ENCODE measurements around the gene ARHGEF7.

ARHGEF7 gene

DNA sequence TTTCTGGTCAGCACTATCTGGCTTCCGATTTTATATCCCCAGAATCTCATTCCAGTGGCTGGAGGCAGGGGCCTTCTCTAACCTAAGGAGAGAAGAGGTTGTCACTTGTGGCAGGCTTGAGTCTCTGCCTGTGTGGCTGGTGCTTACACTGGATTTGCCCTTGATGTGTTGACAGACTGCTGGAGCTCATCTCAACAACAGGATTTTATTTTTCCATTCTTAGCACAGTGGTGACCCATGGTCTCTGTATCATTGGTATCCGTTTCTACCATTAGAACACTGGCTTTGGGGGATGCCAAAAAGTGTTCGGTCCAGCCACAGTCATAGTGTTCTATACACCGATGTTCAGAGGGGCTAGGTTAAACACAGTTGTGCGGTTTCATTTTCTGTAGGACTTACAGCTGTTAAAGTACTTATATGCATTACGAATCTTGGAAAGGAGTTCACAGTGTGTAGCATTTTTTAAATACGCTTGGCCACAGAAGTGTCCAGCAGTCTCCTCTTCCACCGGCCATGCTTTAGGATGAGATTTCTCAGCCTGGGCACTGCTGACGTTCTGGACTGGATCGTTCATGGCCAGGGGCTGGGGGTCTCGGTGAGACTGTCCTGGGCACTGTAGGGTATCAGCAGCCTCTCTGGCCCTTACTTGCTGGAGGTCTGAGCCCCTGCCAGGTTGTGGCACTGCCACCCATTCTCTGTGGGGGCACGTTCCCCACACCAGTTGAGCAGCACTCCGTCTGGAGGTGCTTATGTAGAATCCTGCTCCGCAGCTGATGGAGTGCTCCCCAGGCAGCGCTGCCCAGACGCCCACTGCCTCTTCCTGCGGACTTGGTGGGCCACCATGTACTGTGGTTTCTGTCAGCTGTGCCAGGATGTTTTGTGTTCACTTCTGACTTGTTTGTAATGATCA is 163.9 kb downstream of the ARHGEF7 start:
- DNase-seq (ENCODE audit: low read depth, low spot score) = no peak

- no peak for DNase-seq (ENCODE audit: low read depth, low spot score)
Observed at GRCh38 chr13:111280226-111280625, 165.1 kb downstream of the ARHGEF7 start.

DNA sequence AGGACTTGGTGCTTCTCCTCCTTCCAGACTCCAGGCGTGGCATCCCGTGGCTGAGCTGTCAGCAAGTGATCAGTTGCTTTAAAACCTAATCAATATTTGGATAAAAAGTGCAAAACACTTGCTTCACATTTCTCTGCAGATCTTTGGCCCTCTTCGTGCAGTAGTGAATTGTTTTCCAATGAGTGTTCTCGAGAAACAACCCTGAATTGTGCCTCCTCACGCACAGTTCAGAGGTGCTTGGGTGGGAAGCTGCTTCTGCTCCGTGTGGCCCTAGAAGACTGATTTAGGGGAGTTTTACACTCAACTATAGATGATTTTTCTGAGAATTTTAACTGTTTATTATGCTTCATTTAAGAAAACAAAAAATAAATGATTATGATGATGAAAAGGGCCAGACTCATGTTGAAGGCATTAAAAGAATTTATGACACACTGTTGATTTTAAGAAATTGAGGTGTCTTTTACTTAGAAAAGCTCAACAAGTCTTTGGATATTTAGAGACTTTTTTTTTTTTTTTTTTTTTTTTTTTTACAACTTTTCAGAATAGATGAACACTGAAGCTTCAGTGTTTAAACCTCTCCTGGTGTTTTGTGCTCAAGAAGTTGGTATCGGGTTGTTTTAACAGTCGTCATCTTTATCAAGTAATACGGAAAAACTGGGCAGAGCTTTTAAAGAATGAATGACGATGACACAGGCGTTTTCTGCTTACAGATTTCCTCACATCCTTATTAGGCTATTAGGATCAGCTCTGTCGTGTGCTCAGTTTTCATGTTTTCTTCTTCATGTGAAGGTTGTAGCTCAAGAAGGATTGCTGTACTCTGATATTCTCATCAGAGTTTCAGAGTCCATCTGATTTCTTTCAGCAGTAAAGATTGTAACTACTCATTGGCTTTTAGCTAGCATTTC is 165.8 kb downstream of the ARHGEF7 start:
- DNase-seq (ENCODE audit: low read depth, low spot score) = no peak

- DNase-seq (ENCODE audit: low read depth, low spot score) = no peak
Observed at GRCh38 chr13:111281751-111282311, 166.7 kb downstream of the ARHGEF7 start.

DNA sequence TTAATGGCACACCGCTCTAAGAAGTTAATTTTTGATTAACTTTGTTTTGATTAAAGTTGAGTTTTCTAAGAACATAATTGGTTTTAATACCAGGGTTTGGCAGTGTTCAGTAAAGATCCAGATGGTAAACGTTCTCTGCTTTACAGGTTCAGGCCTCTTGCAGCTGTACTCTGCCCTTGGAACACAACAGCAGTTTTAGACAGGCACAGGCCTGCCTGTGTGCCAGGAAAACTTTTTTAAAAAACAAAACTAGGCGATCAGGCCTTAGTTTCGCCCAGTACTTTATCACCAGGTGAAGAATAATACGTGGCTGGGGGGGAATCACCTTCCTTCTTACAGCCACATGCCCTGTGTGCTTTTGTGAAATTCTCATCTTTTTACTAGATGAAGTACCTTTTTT is 167.3 kb downstream of the ARHGEF7 start:
- no peak for DNase-seq (ENCODE audit: low read depth, low spot score)

DNA sequence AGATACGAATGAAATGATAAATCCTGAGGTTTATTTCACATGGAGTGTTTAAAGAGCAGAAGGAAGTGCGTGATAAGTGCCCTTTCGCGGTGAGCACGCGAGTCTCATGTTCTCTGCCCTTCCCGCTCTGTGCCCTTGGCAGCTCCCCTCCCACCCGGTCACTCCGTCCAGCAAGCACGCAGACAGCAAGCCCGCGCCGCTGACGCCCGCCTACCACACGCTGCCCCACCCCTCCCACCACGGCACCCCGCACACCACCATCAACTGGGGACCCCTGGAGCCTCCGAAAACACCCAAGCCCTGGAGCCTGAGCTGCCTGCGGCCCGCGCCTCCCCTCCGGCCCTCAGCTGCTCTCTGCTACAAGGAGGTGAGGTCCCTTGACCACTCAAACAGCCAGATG is 167.9 kb downstream of the ARHGEF7 start:
- no peak for DNase-seq (ENCODE audit: low read depth, low spot score)

- no peak for DNase-seq (ENCODE audit: low read depth, low spot score)
Observed at GRCh38 chr13:111283457-111283856, 168.3 kb downstream of the ARHGEF7 start.

DNA sequence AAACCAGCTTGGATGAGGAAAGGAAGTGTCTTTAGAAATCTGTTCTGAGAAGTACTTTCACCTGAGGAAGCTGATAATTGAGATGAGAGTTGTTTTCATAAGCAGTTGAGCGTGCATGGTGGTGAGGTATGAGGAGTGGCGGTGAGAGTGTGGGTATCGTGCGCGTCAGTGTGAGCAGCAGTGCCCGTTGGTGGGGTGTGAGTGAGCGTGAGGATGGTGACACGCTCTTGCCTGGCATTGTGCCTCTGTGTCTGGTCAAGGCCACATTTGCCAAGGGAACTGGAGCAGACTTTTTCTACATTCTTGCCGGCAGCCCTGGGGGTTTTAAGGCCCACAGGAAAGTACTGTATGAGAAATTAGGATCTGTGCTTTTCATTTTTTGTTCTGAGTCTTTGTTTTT is 168.9 kb downstream of the ARHGEF7 start:
- DNase-seq (ENCODE audit: low read depth, low spot score) = no peak

GRCh38 chr13:111284565-111284964 is 169.5 kb downstream of the ARHGEF7 start:
- no peak for DNase-seq (ENCODE audit: low read depth, low spot score)

DNA sequence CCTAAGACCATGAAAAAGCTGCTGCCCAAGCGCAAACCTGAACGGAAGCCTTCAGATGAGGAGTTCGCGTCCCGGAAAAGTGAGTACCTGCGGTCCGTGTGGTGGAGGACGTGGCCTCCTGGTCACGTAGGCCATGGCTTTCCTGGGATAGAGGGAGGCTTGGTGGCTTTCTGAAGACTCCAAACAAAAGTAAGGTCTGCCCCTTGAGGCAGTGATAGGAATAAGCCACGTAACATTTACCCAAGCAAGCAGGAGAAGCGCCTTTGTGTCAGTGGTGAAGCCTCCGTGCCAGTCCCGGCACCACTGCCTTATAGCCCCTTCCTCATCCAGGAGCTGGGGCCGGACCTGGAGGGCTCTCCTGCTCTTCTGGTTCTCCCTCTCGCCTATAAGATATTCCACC is 171.1 kb downstream of the ARHGEF7 start:
- no peak for DNase-seq (ENCODE audit: low read depth, low spot score)

DNA sequence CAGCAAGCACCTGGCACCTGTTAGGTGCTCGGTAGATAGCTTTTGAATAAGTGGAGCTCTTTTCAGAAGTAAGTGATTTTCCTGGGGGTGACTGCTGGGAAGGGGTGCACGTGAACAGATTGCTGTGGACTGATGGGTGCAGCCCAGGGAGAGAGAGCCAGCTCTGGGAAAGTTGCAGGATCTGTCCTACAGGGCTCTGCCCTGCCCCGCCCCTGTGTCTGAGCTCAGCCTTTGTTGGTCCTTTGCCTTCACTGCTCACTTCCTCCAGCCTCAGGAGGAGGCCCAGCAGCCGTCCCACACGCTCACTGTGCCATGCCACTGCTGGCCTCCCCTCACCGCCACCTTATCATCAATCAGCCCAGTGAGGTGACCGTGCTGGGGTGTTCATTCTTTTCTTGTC is 171.6 kb downstream of the ARHGEF7 start:
- DNase-seq (ENCODE audit: low read depth, low spot score) = no peak

DNA sequence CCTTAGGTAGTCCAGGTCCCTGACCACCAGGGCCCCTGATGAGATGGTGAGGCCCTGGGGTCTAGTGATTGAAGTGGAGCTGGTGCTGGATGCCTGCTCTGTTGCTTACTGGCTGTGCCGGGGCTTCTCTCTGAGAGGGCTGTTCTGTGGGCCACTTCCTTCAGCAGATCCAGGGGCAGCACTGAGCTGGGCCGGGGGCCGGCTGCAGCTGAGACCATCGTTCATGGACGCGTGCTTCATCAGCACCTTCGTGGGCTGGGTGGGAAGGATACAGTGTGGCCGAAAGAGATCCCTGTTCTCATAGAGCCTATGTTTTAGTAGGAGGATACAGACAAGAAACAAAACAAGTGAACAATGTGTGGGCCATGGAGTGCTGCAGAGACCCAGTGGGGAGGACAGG is 172.1 kb downstream of the ARHGEF7 start:
- no peak for DNase-seq (ENCODE audit: low read depth, low spot score)

GRCh38 chr13:111288276-111288675 is 173.2 kb downstream of the ARHGEF7 start:
- DNase-seq (ENCODE audit: low read depth, low spot score) = no peak

- DNase-seq (ENCODE audit: low read depth, low spot score) = no peak
Observed at GRCh38 chr13:111289251-111289650, 174.1 kb downstream of the ARHGEF7 start.

DNA sequence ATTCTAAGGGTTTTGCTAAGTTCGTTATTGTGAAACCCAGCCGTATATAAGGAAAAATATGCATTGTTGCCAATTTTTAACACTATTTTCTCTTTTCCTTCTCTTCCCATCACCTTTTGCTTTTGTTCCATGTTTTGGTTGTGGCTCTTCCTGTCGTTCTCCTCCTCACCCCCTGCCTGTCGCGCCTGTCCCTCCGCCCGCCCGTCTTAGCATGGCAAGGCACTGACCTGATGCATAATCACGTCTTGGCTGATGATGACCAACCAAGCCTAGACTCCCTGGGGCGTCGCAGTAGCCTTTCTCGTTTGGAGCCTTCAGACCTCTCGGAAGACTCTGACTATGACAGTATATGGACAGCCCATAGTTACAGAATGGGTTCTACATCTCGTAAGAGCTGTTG is 176.8 kb downstream of the ARHGEF7 start:
- no peak for DNase-seq (ENCODE audit: low read depth, low spot score)

- DNase-seq (ENCODE audit: low read depth, low spot score) = no peak
Observed at GRCh38 chr13:111292710-111293485, 177.8 kb downstream of the ARHGEF7 start.

DNA sequence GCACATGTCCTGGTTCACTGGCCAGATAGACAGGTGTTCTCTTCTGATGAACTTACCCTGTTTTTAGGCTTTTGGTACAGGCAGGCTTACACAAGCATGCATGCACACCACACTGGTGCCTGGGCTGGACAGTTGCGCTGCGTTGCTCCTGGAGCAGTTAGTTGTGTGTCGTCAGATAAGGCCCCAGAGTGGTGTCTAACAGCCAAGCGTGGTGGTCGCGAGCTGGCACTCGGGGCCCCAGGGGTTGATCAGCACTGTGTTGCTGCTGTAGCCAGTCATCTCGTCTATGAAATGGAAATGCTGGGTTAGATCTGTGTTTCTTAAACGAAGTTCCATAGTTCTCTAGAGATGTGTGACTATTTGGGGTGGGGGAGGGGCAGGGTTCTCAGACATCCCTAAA is 180.8 kb downstream of the ARHGEF7 start:
- DNase-seq (ENCODE audit: low read depth, low spot score) = no peak

DNA sequence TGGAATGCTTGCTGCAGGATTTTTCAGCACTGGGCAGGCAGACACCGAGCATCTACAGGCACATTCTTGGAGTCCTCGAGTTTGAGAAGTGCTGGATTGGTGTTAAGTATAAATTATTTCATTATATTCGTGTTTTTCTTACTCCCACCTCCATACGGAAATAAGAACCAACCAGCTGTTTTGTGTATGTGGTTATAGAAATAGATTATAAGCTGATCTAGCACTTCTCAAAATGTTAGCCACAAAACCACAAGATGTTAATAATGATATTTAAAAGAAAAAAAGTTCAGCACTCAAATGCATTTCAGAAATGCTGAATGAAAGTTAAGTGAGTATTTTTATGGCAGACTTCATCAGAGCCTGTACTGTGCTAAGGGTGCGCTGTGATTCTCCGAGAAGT is 181.3 kb downstream of the ARHGEF7 start:
- DNase-seq (ENCODE audit: low read depth, low spot score) = no peak

DNA sequence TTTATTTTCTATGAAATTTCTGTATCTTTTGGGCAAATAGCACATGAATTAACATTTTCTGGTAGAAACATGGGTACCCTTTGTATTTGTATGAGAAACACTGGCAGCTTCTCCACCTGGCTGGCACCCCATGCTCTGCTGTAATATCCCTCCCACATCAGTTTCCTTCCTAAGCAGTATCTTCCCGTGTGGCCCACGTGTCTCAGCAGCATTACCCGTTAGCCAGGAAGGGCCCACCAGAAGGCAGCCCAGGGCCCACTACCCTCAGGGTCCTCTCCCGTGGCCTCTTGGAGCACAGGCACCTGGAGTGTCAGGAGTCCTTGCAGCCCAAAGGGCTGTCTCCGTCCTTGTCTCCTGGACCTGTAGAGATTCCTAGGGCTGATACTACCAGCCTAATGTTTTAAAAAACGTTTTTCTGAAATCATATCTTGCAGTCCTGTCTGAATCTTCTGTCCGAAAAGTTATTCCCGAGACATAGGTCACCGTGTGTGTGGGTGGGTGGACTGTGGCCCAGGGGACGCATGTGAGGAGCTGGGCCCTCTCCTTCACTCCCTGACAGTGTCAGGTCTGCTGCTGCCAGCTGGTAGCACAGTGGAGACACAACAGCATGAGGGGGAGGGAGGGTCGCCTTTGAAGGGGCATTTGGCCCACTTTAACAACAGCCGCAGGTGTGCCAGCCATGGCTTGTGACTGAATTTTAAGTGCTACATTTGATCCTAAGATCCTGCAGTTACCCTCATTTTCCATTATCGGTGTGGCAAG is 183.3 kb downstream of the ARHGEF7 start:
- no peak for DNase-seq (ENCODE audit: low read depth, low spot score)

- no peak for DNase-seq (ENCODE audit: low read depth, low spot score)
Observed at GRCh38 chr13:111302045-111302726, 187.1 kb downstream of the ARHGEF7 start.

Measured in activated CD4-positive, CD25-positive, alpha-beta regulatory T cell treated with anti-CD3 and anti-CD28 coated beads, Interleukin-2, amount 50 U/mL, for 16 hours (primary cell).